Loucy (cell line): Measurements from ENCODE around the gene C1QTNF1.

Experiments used
- H2AFZ ChIP-seq: fragments of 200-600 bp; sonication (generic); 2 replicates; pipeline ENCODE4 v1.6.0; 2016; ENCODE audit warnings: antibody characterized with exemption, mild to moderate bottlenecking, low read length, moderate library complexity
- H3F3A ChIP-seq: fragments of 200-600 bp; 2 replicates; pipeline ENCODE4 v1.6.0; 2016; ENCODE audit warnings: antibody characterized with exemption, low read depth, mild to moderate bottlenecking
- H3K27me3 ChIP-seq: fragments of 200-600 bp; sonication (generic); 2 replicates; pipeline ENCODE4 v1.6.1; 2014; ENCODE audit warnings: low read length, mild to moderate bottlenecking; ENCODE audit not compliant: insufficient read depth, poor library complexity, severe bottlenecking
- H3K36me3 ChIP-seq: fragments of 200-600 bp; sonication (generic); 2 replicates; pipeline ENCODE4 v1.6.1; 2016; ENCODE audit warnings: low read length; ENCODE audit not compliant: insufficient read depth
- H3K4me1 ChIP-seq: fragments of 200-600 bp; sonication (generic); 2 replicates; pipeline ENCODE4 v1.5.1; 2014; ENCODE audit warnings: low read length, mild to moderate bottlenecking; ENCODE audit not compliant: insufficient read depth, poor library complexity, severe bottlenecking
- H3K4me2 ChIP-seq: fragments of 200-600 bp; sonication (generic); 2 replicates; pipeline ENCODE4 v1.6.0; 2014; ENCODE audit warnings: antibody characterized with exemption, low read length, low read depth, mild to moderate bottlenecking; ENCODE audit not compliant: poor library complexity, severe bottlenecking
- H3K4me3 ChIP-seq: fragments of 200-600 bp; sonication (generic); 2 replicates; pipeline ENCODE4 v1.5.1; 2014; ENCODE audit warnings: low read length, mild to moderate bottlenecking, mixed read lengths; ENCODE audit not compliant: poor library complexity, severe bottlenecking
- H3K79me2 ChIP-seq: fragments of 200-600 bp; sonication (generic); 2 replicates; pipeline ENCODE4 v1.6.1; 2014; ENCODE audit warnings: low read length; ENCODE audit not compliant: insufficient read depth
- H3K9ac ChIP-seq: fragments of 200-600 bp; sonication (generic); 2 replicates; pipeline ENCODE4 v1.6.0; 2014; ENCODE audit warnings: mild to moderate bottlenecking, low read depth, low read length, moderate library complexity; ENCODE audit not compliant: poor library complexity, severe bottlenecking
- H3K9me2 ChIP-seq: fragments of 200-600 bp; sonication (generic); replicated peaks from 2 replicates; pipeline ENCODE4 v1.6.1; 2016; ENCODE audit warnings: low read depth, low read length, mixed read lengths
- H3K9me3 ChIP-seq: fragments of 200-600 bp; sonication (generic); 2 replicates; pipeline ENCODE4 v1.6.1; 2014; ENCODE audit warnings: mild to moderate bottlenecking, antibody characterized with exemption, low read length, low read depth; ENCODE audit not compliant: insufficient read depth
- H4K20me1 ChIP-seq: fragments of 200-600 bp; sonication (generic); 2 replicates; pipeline ENCODE4 v1.6.0; 2014; ENCODE audit warnings: antibody characterized with exemption, low read length, mild to moderate bottlenecking; ENCODE audit not compliant: insufficient read depth, poor library complexity, severe bottlenecking
- EZH2phosphoT487 ChIP-seq: fragments of 200-600 bp; IDR thresholded peaks from 2 replicates; pipeline ENCODE4 v1.6.1; 2018; ENCODE audit warnings: antibody characterized with exemption, mild to moderate bottlenecking, moderate library complexity, borderline replicate concordance
- TF ChIP-seq, protein P1 (sequence below): fragments of 200-600 bp; sonication (generic); conservative IDR thresholded peaks from 2 replicates; pipeline ENCODE4 v1.5.1; 2014; ENCODE audit warnings: mild to moderate bottlenecking, antibody characterized with exemption, low read length

C1QTNF1 gene

DNA sequence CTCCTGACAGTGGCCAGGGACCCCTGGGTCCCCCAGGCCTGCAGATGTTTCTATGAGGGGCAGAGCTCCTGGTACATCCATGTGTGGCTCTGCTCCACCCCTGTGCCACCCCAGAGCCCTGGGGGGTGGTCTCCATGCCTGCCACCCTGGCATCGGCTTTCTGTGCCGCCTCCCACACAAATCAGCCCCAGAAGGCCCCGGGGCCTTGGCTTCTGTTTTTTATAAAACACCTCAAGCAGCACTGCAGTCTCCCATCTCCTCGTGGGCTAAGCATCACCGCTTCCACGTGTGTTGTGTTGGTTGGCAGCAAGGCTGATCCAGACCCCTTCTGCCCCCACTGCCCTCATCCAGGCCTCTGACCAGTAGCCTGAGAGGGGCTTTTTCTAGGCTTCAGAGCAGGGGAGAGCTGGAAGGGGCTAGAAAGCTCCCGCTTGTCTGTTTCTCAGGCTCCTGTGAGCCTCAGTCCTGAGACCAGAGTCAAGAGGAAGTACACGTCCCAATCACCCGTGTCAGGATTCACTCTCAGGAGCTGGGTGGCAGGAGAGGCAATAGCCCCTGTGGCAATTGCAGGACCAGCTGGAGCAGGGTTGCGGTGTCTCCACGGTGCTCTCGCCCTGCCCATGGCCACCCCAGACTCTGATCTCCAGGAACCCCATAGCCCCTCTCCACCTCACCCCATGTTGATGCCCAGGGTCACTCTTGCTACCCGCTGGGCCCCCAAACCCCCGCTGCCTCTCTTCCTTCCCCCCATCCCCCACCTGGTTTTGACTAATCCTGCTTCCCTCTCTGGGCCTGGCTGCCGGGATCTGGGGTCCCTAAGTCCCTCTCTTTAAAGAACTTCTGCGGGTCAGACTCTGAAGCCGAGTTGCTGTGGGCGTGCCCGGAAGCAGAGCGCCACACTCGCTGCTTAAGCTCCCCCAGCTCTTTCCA is 25.1 kb downstream of the C1QTNF1 start:
- Histone ChIP-seq H4K20me1 (no peaks in the 10 kb centered on the region), H3K79me2 (no peaks in the 10 kb centered on the region), H3K9me2 (no peaks in the 10 kb centered on the region), H3F3A (no peaks in the 10 kb centered on the region), H3K4me1 (no peaks in the 10 kb centered on the region), H3K27me3 (no peaks in the 10 kb centered on the region), H3K9ac (no peak overlapping the region), H2AFZ (no peak overlapping the region), H3K9me3 (no peaks in the 10 kb centered on the region), H3K4me3 (no peak overlapping the region), H3K36me3 (no peaks in the 10 kb centered on the region), H3K4me2 (no peak overlapping the region)
- TF ChIP-seq, protein P1, sequence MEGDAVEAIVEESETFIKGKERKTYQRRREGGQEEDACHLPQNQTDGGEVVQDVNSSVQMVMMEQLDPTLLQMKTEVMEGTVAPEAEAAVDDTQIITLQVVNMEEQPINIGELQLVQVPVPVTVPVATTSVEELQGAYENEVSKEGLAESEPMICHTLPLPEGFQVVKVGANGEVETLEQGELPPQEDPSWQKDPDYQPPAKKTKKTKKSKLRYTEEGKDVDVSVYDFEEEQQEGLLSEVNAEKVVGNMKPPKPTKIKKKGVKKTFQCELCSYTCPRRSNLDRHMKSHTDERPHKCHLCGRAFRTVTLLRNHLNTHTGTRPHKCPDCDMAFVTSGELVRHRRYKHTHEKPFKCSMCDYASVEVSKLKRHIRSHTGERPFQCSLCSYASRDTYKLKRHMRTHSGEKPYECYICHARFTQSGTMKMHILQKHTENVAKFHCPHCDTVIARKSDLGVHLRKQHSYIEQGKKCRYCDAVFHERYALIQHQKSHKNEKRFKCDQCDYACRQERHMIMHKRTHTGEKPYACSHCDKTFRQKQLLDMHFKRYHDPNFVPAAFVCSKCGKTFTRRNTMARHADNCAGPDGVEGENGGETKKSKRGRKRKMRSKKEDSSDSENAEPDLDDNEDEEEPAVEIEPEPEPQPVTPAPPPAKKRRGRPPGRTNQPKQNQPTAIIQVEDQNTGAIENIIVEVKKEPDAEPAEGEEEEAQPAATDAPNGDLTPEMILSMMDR = no peak
- TF ChIP-seq EZH2phosphoT487 = no peak

DNA sequence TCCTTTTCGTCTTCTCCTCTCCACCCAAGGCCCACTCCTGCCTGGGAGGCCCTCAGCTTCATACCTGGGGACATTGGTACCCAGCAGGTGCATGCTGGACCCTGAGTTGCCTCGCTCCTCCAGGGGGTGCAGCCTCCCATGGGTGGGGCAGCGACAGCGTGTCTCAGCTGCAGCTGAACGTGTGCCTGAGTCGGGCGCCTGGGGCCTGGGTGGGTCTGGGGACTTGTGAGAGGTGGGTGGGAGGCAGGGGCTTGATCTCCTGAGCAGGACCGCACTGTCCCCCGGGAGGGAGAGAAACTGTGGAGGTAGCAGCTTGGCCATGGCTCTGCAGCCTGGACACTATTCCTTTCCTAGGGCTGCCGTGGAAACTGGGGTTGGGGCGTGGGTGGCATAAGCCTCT is 25.9 kb downstream of the C1QTNF1 start:
- H3K36me3 ChIP-seq = no peaks in the 10 kb centered on the region
- H3K4me1 ChIP-seq = no peaks in the 10 kb centered on the region
- no peak for TF ChIP-seq EZH2phosphoT487
- TF ChIP-seq, protein P1 = no peak
- H3F3A ChIP-seq = no peaks in the 10 kb centered on the region
- no peak overlapping the region for H3K4me2 ChIP-seq
- no peaks in the 10 kb centered on the region for H3K27me3 ChIP-seq
- H3K4me3 ChIP-seq = no peak overlapping the region
- H3K9me3 ChIP-seq = no peaks in the 10 kb centered on the region
- no peaks in the 10 kb centered on the region for H4K20me1 ChIP-seq
- no peak overlapping the region for H2AFZ ChIP-seq
- H3K79me2 ChIP-seq = no peaks in the 10 kb centered on the region
- H3K9ac ChIP-seq = no peak overlapping the region
- no peaks in the 10 kb centered on the region for H3K9me2 ChIP-seq

DNA sequence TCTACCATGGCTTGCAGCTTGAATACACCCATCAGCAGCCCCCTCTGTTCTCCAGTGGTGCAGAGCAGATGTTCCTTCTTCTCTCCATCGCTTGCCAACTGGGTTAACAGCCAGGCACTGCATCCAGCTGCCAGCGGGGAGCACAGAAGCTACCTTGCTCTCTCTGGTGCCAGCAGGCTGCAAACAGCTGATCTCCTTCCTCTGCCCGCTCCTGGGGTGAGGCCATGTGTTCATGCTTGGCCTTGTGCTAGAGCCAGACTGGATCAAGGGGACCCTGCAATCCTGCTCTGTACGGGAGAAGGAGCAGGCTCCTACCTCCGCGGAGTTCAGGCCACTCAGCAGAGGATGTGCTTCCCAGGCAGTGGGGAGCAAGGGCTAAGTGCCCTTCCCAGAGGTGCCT is 26.6 kb downstream of the C1QTNF1 start:
- Histone ChIP-seq H4K20me1 (no peaks in the 10 kb centered on the region), H3F3A (no peaks in the 10 kb centered on the region), H3K9me3 (no peaks in the 10 kb centered on the region), H3K27me3 (no peaks in the 10 kb centered on the region), H3K4me3 (no peak overlapping the region), H3K36me3 (no peaks in the 10 kb centered on the region), H2AFZ (no peak overlapping the region), H3K4me2 (no peak overlapping the region), H3K79me2 (no peaks in the 10 kb centered on the region), H3K4me1 (no peaks in the 10 kb centered on the region), H3K9me2 (no peaks in the 10 kb centered on the region), H3K9ac (no peak overlapping the region)
- TF ChIP-seq EZH2phosphoT487 = no peak

DNA sequence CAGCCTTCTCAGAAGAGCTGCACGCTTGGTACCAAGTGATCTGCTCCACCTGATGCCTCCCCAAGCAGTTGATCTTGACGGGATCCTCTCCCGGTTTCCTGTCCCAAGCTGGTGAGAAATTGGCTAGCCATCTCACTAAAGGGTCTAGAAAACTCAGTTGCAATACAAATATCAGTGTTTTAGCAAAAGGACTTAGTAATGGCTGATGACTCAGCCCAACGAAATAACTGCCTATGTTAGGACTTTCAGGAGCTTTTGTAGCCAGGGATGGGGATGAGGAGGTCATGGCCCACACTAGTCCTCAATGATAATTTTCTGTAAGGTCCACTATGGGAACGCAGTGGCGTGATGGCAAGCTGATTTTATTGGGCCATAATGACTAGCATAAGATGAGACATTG is 27.3 kb downstream of the C1QTNF1 start:
- Histone ChIP-seq H3K9me3 (no peaks in the 10 kb centered on the region), H3K4me3 (no peak overlapping the region), H3K4me1 (no peaks in the 10 kb centered on the region), H2AFZ (no peak overlapping the region), H3K36me3 (no peaks in the 10 kb centered on the region), H3F3A (no peaks in the 10 kb centered on the region), H3K79me2 (no peaks in the 10 kb centered on the region), H3K9ac (no peak overlapping the region), H3K27me3 (no peaks in the 10 kb centered on the region), H3K9me2 (no peaks in the 10 kb centered on the region), H4K20me1 (no peaks in the 10 kb centered on the region), H3K4me2 (no peak overlapping the region)
- TF ChIP-seq, protein P1 = no peak
- no peak for TF ChIP-seq EZH2phosphoT487
